PFSK-1 (cell line): ENCODE measurements around the gene CCDC183.

Experiments used
- FOXP2 ChIP-seq: optimal IDR thresholded peaks from 2 replicates; pipeline ENCODE3; 2011; ENCODE audit warnings: borderline replicate concordance, control low read depth, inconsistent platforms; ENCODE audit not compliant: insufficient read depth; ENCODE audit errors: extremely low read length, extremely low read depth
- POLR2AphosphoS5 ChIP-seq: IDR thresholded peaks from 2 replicates; pipeline ENCODE4 v1.6.1; 2012; ENCODE audit warnings: low read depth, mild to moderate bottlenecking, control low read depth, low read length, moderate library complexity
- SIN3A ChIP-seq: IDR thresholded peaks from 2 replicates; pipeline ENCODE4 v1.6.1; 2012; ENCODE audit warnings: mild to moderate bottlenecking, low read length, moderate library complexity, borderline replicate concordance; ENCODE audit not compliant: insufficient read depth
- TAF1 ChIP-seq: IDR thresholded peaks from 2 replicates; pipeline ENCODE4 v1.6.1; 2012; ENCODE audit warnings: low read length, control low read depth, borderline replicate concordance; ENCODE audit not compliant: insufficient read depth
- TF ChIP-seq, protein P1 (sequence below), 2 experiments: IDR thresholded peaks; 2 replicates each; pipeline versions ENCODE4 v1.6.1 to v1.8.0; 2011 to 2012; ENCODE audit warnings: low read depth in 2 of 2, low read length in 2 of 2, control low read depth in 1 of 2, inconsistent platforms in 1 of 2, mild to moderate bottlenecking in 1 of 2, moderate library complexity in 1 of 2; ENCODE audit not compliant: insufficient read depth in 1 of 2

Gene CCDC183

DNA sequence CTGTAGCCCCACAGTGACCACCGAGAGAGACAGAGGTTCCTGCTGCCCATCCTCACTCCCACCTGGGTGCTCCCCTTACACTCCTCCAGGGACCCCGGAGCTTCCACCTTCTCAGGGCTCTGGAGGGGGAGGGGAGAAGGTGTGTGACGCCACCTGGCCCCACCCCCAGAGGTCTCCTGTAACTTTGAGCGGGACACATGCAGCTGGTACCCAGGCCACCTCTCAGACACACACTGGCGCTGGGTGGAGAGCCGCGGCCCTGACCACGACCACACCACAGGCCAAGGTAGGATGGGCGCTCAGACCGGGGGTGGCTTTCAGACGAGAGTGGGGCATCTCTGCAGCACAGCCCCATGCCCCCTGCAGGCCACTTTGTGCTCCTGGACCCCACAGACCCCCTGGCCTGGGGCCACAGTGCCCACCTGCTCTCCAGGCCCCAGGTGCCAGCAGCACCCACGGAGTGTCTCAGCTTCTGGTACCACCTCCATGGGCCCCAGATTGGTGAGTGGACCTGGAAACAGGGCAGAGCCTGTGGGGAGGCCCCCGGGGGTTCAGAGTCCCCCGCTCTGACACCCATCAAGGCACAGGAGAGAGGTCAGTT, 60.5 kb downstream of the CCDC183 start:
- TF ChIP-seq, protein P1, sequence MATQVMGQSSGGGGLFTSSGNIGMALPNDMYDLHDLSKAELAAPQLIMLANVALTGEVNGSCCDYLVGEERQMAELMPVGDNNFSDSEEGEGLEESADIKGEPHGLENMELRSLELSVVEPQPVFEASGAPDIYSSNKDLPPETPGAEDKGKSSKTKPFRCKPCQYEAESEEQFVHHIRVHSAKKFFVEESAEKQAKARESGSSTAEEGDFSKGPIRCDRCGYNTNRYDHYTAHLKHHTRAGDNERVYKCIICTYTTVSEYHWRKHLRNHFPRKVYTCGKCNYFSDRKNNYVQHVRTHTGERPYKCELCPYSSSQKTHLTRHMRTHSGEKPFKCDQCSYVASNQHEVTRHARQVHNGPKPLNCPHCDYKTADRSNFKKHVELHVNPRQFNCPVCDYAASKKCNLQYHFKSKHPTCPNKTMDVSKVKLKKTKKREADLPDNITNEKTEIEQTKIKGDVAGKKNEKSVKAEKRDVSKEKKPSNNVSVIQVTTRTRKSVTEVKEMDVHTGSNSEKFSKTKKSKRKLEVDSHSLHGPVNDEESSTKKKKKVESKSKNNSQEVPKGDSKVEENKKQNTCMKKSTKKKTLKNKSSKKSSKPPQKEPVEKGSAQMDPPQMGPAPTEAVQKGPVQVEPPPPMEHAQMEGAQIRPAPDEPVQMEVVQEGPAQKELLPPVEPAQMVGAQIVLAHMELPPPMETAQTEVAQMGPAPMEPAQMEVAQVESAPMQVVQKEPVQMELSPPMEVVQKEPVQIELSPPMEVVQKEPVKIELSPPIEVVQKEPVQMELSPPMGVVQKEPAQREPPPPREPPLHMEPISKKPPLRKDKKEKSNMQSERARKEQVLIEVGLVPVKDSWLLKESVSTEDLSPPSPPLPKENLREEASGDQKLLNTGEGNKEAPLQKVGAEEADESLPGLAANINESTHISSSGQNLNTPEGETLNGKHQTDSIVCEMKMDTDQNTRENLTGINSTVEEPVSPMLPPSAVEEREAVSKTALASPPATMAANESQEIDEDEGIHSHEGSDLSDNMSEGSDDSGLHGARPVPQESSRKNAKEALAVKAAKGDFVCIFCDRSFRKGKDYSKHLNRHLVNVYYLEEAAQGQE (IDR thresholded peaks at IDR 0.05; ENCODE audit: insufficient read depth in 1 of 2, low read depth in 2 of 2, low read length in 2 of 2) = no peak
- TF ChIP-seq FOXP2 = no peak
- TF ChIP-seq TAF1 = no peak
- TF ChIP-seq SIN3A = no peak
- TF ChIP-seq POLR2AphosphoS5 = no peak

DNA sequence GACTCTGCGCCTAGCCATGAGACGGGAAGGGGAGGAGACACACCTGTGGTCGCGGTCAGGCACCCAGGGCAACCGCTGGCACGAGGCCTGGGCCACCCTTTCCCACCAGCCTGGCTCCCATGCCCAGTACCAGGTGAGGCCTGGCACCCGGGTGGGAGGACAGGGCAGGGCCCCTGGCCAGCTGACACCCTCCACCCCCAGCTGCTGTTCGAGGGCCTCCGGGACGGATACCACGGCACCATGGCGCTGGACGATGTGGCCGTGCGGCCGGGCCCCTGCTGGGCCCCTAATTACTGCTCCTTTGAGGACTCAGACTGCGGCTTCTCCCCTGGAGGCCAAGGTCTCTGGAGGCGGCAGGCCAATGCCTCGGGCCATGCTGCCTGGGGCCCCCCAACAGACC, 61.0 kb downstream of the CCDC183 start:
- TF ChIP-seq, protein P1 (IDR thresholded peaks at IDR 0.05; ENCODE audit: insufficient read depth in 1 of 2, low read depth in 2 of 2, low read length in 2 of 2) = no peak
- TF ChIP-seq POLR2AphosphoS5 (no peak), SIN3A (no peak), FOXP2 (no peak), TAF1 (no peak)
